Measurements from ENCODE around the gene GPR153. TPM values are rescaled to one million over a fixed set of nuclear protein-coding genes. Genes with fewer than 3 reads are reported as not detected.

The GPR153 gene
- polyA plus RNA-seq, 1 donor from 2014 or later, result 26.9 TPM

DNA sequence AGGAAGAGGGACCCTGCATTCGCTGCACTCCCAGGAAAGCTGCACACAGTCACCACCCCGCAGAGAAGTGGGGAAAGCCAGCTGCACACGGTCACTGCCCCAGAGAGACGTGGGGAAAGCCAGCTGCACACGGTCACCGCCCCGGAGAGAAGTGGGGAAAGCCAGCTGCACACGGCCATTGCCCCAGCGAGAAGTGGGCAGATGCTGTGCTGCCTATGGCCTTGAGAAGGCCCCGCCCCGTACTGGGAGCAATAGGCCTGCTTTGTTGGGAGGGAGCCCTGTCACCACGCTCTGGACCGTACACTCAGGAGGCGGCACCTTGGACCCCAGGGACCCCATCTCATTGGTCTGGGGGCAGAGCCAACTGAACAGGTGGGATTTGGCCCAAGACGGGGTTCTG is 4.3 kb upstream of the GPR153 start:
- no peak overlapping the region for H3K4me3 ChIP-seq (ENCODE audit: low read length)
- H3K9me3 ChIP-seq (ENCODE audit: low read length), result no peaks in the 10 kb centered on the region
- H4K20me1 ChIP-seq (ENCODE audit: insufficient read depth), result no peaks in the 10 kb centered on the region
- TF ChIP-seq, protein P1, sequence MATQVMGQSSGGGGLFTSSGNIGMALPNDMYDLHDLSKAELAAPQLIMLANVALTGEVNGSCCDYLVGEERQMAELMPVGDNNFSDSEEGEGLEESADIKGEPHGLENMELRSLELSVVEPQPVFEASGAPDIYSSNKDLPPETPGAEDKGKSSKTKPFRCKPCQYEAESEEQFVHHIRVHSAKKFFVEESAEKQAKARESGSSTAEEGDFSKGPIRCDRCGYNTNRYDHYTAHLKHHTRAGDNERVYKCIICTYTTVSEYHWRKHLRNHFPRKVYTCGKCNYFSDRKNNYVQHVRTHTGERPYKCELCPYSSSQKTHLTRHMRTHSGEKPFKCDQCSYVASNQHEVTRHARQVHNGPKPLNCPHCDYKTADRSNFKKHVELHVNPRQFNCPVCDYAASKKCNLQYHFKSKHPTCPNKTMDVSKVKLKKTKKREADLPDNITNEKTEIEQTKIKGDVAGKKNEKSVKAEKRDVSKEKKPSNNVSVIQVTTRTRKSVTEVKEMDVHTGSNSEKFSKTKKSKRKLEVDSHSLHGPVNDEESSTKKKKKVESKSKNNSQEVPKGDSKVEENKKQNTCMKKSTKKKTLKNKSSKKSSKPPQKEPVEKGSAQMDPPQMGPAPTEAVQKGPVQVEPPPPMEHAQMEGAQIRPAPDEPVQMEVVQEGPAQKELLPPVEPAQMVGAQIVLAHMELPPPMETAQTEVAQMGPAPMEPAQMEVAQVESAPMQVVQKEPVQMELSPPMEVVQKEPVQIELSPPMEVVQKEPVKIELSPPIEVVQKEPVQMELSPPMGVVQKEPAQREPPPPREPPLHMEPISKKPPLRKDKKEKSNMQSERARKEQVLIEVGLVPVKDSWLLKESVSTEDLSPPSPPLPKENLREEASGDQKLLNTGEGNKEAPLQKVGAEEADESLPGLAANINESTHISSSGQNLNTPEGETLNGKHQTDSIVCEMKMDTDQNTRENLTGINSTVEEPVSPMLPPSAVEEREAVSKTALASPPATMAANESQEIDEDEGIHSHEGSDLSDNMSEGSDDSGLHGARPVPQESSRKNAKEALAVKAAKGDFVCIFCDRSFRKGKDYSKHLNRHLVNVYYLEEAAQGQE (IDR thresholded peaks at IDR 0.05; ENCODE audit: borderline replicate concordance), result no peak
- no peak for TF ChIP-seq POLR2AphosphoS5 (IDR thresholded peaks at IDR 0.05)
- TF ChIP-seq RAD21 (conservative IDR thresholded peaks at IDR 0.05), result no peak
- no peak for TF ChIP-seq MXI1 (conservative IDR thresholded peaks at IDR 0.05; ENCODE audit: poor library complexity, severe bottlenecking)
- TF ChIP-seq EZH2 (IDR thresholded peaks at IDR 0.05; ENCODE audit: borderline replicate concordance, insufficient read depth, low read length, poor library complexity, severe bottlenecking), result no peak
- TF ChIP-seq, protein P2, sequence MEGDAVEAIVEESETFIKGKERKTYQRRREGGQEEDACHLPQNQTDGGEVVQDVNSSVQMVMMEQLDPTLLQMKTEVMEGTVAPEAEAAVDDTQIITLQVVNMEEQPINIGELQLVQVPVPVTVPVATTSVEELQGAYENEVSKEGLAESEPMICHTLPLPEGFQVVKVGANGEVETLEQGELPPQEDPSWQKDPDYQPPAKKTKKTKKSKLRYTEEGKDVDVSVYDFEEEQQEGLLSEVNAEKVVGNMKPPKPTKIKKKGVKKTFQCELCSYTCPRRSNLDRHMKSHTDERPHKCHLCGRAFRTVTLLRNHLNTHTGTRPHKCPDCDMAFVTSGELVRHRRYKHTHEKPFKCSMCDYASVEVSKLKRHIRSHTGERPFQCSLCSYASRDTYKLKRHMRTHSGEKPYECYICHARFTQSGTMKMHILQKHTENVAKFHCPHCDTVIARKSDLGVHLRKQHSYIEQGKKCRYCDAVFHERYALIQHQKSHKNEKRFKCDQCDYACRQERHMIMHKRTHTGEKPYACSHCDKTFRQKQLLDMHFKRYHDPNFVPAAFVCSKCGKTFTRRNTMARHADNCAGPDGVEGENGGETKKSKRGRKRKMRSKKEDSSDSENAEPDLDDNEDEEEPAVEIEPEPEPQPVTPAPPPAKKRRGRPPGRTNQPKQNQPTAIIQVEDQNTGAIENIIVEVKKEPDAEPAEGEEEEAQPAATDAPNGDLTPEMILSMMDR (IDR thresholded peaks at IDR 0.05; ENCODE audit: poor library complexity, severe bottlenecking), result no peak
- no peak for TF ChIP-seq TAF1 (IDR thresholded peaks at IDR 0.05; ENCODE audit: low read depth)
- TF ChIP-seq SMC3 (conservative IDR thresholded peaks at IDR 0.05; ENCODE audit: poor library complexity), result no peak
- no peaks in the 10 kb centered on the region for H3K9me2 ChIP-seq (ENCODE audit: insufficient read depth, low read length)
- no peak overlapping the region for H3K9ac ChIP-seq (ENCODE audit: low read length)
- H3K27ac ChIP-seq (ENCODE audit: low read length), result no peak overlapping the region
- H3K4me2 ChIP-seq (ENCODE audit: low read length), result no peak overlapping the region
- H3F3A ChIP-seq (ENCODE audit: insufficient read depth, low read length, poor library complexity, severe bottlenecking), result no peaks in the 10 kb centered on the region
- no peaks in the 10 kb centered on the region for H3K79me2 ChIP-seq (replicated peaks; ENCODE audit: insufficient read depth, low read length)
- no peak overlapping the region for H2AFZ ChIP-seq (ENCODE audit: low read depth, low read length)
- H3K27me3 ChIP-seq (ENCODE audit: insufficient read depth, low read depth, low read length), result no peaks in the 10 kb centered on the region
- no peaks in the 10 kb centered on the region for H3K36me3 ChIP-seq (ENCODE audit: insufficient read depth, low read length)

DNA sequence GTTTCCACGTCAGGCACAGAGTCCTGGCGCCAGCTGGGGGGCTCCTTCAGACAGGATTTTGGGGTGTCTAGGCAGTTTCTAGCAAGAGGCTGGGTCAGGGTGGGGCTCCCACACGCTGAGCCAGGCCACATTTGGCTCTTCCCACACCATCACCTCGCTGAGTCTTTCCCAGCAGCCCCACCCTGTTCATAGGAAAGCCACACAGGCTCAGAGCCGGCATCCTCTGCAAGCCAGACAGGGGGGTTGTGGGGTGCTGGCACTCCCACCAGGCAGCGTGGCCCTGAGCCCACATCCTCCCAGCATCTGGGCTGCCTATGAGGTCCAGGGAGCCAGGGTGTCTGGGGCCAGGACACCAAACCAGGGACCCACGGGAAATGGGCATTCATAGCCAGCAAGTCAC is 2.8 kb upstream of the GPR153 start:
- Histone ChIP-seq H3K27ac (ENCODE audit: low read length) (no peak overlapping the region), H3K36me3 (ENCODE audit: insufficient read depth, low read length) (no peaks in the 10 kb centered on the region), H3F3A (ENCODE audit: insufficient read depth, low read length, poor library complexity, severe bottlenecking) (no peaks in the 10 kb centered on the region), H3K9ac (ENCODE audit: low read length) (no peak overlapping the region), H2AFZ (ENCODE audit: low read depth, low read length) (no peak overlapping the region), H3K27me3 (ENCODE audit: insufficient read depth, low read depth, low read length) (no peaks in the 10 kb centered on the region), H3K9me3 (ENCODE audit: low read length) (no peaks in the 10 kb centered on the region), H4K20me1 (ENCODE audit: insufficient read depth) (no peaks in the 10 kb centered on the region), H3K9me2 (ENCODE audit: insufficient read depth, low read length) (no peaks in the 10 kb centered on the region), H3K79me2 (replicated peaks; ENCODE audit: insufficient read depth, low read length) (peaks cover 6% of the 10 kb centered on the region), H3K4me2 (ENCODE audit: low read length) (no peak overlapping the region), H3K4me3 (ENCODE audit: low read length) (no peak overlapping the region)
- TF ChIP-seq EP300 (conservative IDR thresholded peaks at IDR 0.05; ENCODE audit: poor library complexity, severe bottlenecking) (no peak), SMC3 (conservative IDR thresholded peaks at IDR 0.05; ENCODE audit: poor library complexity) (no peak), RAD21 (conservative IDR thresholded peaks at IDR 0.05) (no peak), TAF1 (IDR thresholded peaks at IDR 0.05; ENCODE audit: low read depth) (no peak), MXI1 (conservative IDR thresholded peaks at IDR 0.05; ENCODE audit: poor library complexity, severe bottlenecking) (no peak)
- TF ChIP-seq, protein P2 (IDR thresholded peaks at IDR 0.05; ENCODE audit: poor library complexity, severe bottlenecking), result no peak
- TF ChIP-seq, protein P1 (IDR thresholded peaks at IDR 0.05; ENCODE audit: borderline replicate concordance), result no peak

All from neural cell (in vitro differentiated cells).